ACC112 (cell line): ENCODE data around the gene MAP3K7.

ENCODE experiments used
- H2AFZ ChIP-seq: fragments of 200-600 bp; sonication (generic); one replicate; pipeline ENCODE4 v1.6.0; 2017; ENCODE audit warnings: antibody characterized with exemption, low read length; ENCODE audit not compliant: unreplicated experiment
- H3K27ac ChIP-seq: fragments of 200-600 bp; sonication (generic); 2 replicates; pipeline ENCODE4 v1.5.1; 2014; ENCODE audit warnings: low read depth, mild to moderate bottlenecking, antibody characterized with exemption, low read length, moderate library complexity
- H3K27me3 ChIP-seq: fragments of 200-600 bp; sonication (generic); 2 replicates; pipeline ENCODE4 v1.6.1; 2014; ENCODE audit warnings: mild to moderate bottlenecking, antibody characterized with exemption, low read length, moderate library complexity, mixed read lengths; ENCODE audit not compliant: insufficient read depth
- H3K36me3 ChIP-seq: fragments of 200-600 bp; sonication (generic); 2 replicates; pipeline ENCODE4 v1.6.1; 2016; ENCODE audit warnings: mild to moderate bottlenecking, antibody characterized with exemption, low read length, moderate library complexity, mixed read lengths; ENCODE audit not compliant: insufficient read depth
- H3K4me1 ChIP-seq: fragments of 200-600 bp; sonication (generic); one replicate; pipeline ENCODE4 v1.6.1; 2016; ENCODE audit warnings: low read length, mixed read lengths; ENCODE audit not compliant: insufficient read depth, unreplicated experiment, control insufficient read depth
- H3K4me3 ChIP-seq: fragments of 200-600 bp; sonication (generic); 2 replicates; pipeline ENCODE4 v1.5.1; 2014; ENCODE audit warnings: mild to moderate bottlenecking, low read depth, low read length
- H3K79me2 ChIP-seq: fragments of 200-600 bp; sonication (generic); one replicate; pipeline ENCODE4 v1.6.0; 2016; ENCODE audit warnings: low read length; ENCODE audit not compliant: control insufficient read depth, unreplicated experiment, insufficient read depth

MAP3K7 gene

DNA sequence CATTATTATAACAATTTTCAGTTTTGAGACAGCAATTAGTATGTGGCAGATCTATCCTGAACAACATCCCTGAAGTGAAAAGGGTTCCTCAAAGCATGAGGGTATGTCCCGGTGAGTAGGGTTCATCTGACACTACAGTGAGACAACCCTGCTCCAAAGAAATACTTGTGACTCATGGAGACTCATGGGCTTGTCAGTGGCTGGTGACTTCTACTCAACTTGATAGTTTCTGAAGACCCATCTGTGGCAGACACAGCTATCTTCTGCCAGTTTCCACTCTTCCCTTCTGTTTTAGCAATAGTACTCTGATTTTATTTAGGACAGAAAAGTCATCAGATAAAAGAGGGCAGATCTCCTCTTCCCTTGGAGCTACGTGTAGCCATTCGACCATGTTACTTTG, 41.4 kb downstream of the MAP3K7 start:
- H3K4me3 ChIP-seq = no peak overlapping the region
- H3K79me2 ChIP-seq = no peaks in the 10 kb centered on the region
- H3K27me3 ChIP-seq = no peaks in the 10 kb centered on the region
- no peak overlapping the region for H2AFZ ChIP-seq
- H3K27ac ChIP-seq = no peak overlapping the region
- H3K36me3 ChIP-seq = peaks cover 46% of the 10 kb centered on the region
- H3K4me1 ChIP-seq = peaks cover 3% of the 10 kb centered on the region

DNA sequence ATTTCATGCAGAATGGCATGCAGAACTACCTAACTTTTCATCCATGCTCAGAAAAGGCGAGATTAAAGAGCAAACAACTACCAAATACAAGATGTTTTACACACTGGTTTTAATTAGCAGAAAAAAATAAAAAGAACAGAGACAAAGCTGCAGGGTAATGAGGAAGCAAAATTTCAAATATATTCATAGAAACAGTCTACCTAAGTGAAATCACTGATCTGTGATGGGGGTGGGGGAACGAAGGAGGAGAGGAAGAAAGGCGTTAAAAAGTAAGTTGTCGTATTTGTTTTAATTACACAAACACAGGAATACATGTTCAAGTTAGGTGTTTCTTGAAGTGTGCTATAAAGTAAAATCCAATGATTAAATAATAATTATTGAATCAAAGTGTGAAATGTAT, 42.1 kb downstream of the MAP3K7 start:
- peaks cover 39% of the 10 kb centered on the region for H3K36me3 ChIP-seq
- peaks cover 3% of the 10 kb centered on the region for H3K4me1 ChIP-seq
- no peak overlapping the region for H3K4me3 ChIP-seq
- no peak overlapping the region for H3K27ac ChIP-seq
- no peaks in the 10 kb centered on the region for H3K27me3 ChIP-seq
- H2AFZ ChIP-seq = no peak overlapping the region
- H3K79me2 ChIP-seq = no peaks in the 10 kb centered on the region

DNA sequence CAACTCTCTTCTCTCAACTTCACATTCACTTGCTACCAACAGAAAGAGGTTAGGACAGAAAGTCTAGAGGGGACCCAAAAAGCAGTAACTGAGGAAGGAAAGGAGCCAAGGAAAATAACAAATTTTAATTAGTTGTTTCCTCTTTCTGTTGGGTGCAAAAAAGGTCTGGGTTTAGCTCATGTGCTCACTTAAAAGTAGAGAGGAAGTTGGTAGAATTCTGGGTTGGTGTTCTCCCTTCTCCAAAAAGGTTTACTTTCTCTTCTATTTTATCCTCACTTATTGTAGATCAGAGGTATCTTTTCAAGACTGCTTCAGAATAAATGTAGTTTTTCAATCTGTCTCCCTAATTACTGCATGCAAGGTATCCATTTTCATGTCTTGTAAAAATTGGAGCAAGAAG, 42.8 kb downstream of the MAP3K7 start:
- Histone ChIP-seq H3K4me1 (peaks cover 3% of the 10 kb centered on the region), H3K27ac (no peak overlapping the region), H3K36me3 (peaks cover 34% of the 10 kb centered on the region), H3K79me2 (no peaks in the 10 kb centered on the region), H3K27me3 (no peaks in the 10 kb centered on the region), H3K4me3 (no peak overlapping the region), H2AFZ (no peak overlapping the region)

DNA sequence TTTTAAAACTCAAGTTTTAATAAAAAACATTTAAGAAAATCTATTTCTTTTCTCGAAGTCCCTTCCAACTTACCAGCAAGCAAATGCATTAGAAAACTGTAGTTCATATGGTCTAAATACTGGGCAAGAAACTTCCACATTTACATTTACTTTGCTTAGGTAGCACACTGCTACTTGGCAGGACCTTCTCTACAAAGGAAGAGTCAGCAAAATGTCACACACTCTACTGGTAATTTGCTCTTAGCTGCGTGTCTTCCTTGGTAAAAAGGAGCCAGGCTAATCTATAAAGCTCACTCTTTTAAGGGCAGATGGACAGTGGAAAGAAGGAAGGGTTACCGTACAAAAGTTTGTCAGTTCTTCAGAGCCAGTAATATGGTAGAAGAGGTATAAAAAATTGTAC, 45.7 kb downstream of the MAP3K7 start:
- Histone ChIP-seq H3K4me1 (peaks cover 25% of the 10 kb centered on the region), H3K36me3 (peaks cover 21% of the 10 kb centered on the region), H3K4me3 (no peak overlapping the region), H3K79me2 (no peaks in the 10 kb centered on the region), H3K27ac (no peak overlapping the region), H2AFZ (no peak overlapping the region), H3K27me3 (no peaks in the 10 kb centered on the region)

DNA sequence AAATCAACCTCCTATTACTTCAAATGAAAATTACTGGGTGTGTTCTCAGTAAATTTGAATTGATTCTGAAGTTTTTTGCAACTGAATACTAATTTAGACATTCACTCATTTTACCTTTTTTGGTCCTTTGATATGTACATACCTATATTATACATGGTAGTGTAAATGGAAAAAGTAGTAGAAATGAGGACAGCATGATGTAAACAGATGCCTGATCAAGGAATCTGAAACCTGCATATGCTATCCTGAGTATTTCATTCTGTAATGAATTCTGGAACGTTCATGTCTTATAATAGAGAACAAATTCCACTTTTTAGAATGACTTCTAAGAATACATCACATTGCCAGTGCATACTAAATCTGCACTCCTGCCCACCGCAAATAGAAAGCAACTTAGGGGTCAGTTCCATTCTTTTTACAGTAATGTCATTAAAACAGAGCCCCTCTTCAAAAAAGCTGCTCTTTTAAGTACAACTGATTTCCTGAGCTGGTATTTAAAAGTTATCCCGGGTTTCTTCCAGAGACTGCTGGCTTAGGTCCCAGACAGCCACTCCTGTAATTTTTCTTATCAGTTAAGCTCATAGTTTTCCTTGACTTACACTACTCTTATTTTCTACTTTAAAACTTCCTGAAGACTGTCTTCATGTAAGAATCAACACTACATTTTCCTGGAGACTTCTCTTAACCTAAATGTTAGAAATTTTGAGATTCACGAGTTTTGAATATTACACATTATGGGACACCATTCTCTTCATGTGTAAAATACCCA, 48.4 kb downstream of the MAP3K7 start:
- no peak overlapping the region for H3K4me3 ChIP-seq
- H3K79me2 ChIP-seq = no peaks in the 10 kb centered on the region
- no peak overlapping the region for H3K27ac ChIP-seq
- H3K36me3 ChIP-seq = peaks cover 6% of the 10 kb centered on the region
- H3K4me1 ChIP-seq = peaks cover 22% of the 10 kb centered on the region
- no peaks in the 10 kb centered on the region for H3K27me3 ChIP-seq
- H2AFZ ChIP-seq = no peak overlapping the region

DNA sequence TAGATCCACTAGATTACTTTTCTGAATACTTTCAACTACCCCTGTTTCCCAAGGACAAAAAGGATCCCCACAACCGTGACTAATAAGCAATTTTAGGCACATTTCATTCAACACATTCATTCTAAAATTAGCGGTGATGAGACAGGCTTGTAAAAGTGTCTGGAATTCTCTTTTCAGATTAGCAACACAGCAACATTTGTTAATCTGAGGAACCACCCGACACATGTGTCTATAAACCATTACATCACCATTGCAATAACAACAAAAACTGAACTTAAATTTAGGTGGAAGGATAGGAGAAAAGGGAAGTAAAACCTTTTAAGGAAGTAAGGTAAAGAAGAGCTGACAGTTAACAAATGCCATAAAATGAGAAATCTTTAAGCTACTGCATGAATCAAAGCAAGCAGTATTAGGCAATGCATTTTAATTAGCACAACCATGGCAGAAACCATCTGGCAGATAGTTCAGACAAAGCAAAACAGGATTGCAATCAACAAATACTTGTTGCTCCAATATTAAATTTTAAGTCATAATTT, 49.1 kb downstream of the MAP3K7 start:
- Histone ChIP-seq H3K4me3 (no peak overlapping the region), H3K79me2 (no peaks in the 10 kb centered on the region), H3K27me3 (no peaks in the 10 kb centered on the region), H3K36me3 (peaks cover 6% of the 10 kb centered on the region), H3K4me1 (peaks cover 22% of the 10 kb centered on the region), H3K27ac (0 out of 2 replicates have a peak overlapping the region, but pooled peaks have one; percentile 3), H2AFZ (no peak overlapping the region)

DNA sequence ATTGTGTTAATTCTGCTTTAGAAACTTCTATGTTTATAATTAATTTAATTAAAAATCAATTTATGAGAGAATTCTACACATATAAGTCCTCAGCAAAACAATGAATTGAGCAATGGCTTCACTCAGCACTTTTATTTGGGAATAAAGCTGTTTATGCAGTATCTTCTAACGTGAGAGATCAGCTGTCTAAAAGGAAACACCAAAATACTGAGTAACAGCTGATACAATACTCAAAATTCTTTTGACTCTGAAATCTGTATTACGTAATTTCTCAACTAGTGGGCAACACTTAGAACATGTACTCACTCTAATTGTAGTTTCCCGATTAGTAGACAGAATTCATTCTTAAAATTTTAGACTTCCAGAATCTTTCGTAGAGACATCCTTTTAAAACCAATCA, 49.8 kb downstream of the MAP3K7 start:
- Histone ChIP-seq H3K4me3 (no peak overlapping the region), H3K4me1 (peaks cover 22% of the 10 kb centered on the region), H3K36me3 (peaks cover 6% of the 10 kb centered on the region), H3K27me3 (no peaks in the 10 kb centered on the region), H2AFZ (no peak overlapping the region), H3K79me2 (no peaks in the 10 kb centered on the region), H3K27ac (0 out of 2 replicates have a peak overlapping the region, but pooled peaks have one; percentile 3)

DNA sequence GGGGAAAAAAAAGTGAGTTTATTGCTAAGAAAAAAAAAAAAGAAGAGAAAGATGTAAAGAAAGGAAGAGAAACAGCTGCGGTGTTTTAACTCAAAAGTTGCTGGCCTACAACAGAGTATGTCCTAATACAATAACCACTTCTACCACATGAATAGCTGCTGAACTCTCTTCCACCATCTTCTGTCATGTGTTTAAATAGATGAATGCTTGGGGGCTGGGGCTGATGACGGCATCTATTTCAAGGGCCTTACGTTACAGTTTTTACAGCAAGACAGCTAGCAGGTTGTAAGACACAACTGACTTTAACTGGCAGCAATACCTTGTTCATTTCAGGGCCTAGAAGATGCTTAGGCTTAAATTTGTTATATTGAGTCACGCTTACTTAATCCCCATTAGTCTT, 50.4 kb downstream of the MAP3K7 start:
- H3K27ac ChIP-seq = no peak overlapping the region
- H3K4me3 ChIP-seq = no peak overlapping the region
- H3K36me3 ChIP-seq = peaks cover 6% of the 10 kb centered on the region
- peaks cover 22% of the 10 kb centered on the region for H3K4me1 ChIP-seq
- H2AFZ ChIP-seq = no peak overlapping the region
- no peaks in the 10 kb centered on the region for H3K27me3 ChIP-seq
- H3K79me2 ChIP-seq = no peaks in the 10 kb centered on the region

DNA sequence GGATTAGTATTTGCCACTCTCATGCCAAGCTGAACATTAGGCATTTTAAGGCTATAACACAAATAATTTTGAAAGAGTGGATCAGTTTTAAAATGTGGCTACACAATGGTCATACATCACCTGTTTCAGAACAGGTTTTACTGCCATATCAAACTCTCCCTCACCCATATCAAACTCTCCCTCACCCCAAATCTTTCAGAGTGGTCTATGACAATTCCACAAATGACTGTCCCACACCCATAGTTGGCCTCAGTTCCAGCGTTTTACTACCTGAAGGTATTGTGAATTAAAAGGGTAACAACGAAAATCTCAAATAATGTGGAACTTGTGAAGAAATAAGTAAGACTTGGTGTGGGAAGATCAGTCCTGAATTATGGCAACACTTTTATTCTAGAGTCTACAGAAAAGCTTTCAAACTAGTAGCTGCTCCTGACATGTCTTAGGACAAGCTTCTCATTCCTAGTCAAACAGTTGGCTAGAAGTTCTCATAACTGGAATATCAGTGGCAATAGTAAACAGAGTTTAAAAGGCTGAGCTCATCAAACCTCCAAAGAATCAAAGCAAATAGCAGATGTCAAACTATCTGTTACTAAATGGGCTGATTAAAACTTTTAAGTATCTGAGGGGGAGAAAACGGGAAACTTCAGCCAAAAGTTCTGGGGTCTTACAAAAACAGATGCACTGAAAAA, 52.4 kb downstream of the MAP3K7 start:
- Histone ChIP-seq H3K4me1 (peaks cover 22% of the 10 kb centered on the region), H3K4me3 (no peak overlapping the region), H3K79me2 (no peaks in the 10 kb centered on the region), H3K27me3 (no peaks in the 10 kb centered on the region), H3K36me3 (peaks cover 11% of the 10 kb centered on the region), H2AFZ (no peak overlapping the region), H3K27ac (no peak overlapping the region)

DNA sequence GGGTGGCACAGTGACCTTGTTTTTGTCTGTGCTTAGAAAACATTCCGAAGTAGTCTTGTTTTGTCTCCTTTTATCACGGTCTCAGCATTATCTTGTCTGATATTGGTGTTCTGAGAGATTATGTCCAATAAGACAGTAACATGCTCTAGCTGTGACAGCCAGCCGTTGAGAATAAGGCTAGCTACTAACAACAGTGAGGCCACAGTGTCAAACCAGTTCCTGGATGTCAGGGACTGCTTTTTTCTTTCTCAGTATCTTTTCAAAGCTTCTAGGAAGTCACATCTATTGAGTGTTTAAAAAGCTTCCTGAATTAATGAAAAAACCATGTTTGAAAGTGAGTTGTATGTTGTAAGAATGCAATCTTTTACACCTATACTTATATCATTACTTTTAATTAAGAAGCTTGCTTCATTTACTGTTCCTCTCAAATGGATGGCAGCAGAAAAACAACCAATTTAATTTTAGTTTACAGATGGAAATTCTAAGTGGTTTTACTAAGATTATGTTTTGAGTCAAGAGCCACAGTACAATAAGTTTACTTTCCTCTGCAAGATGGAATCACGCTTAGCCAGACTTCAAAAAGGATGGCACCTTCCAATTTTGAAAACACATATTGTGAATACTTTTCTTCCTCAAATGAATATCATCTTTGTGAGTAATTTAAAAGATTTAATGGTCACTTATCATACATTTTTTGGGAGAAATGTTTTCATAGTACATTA, 53.1 kb downstream of the MAP3K7 start:
- Histone ChIP-seq H3K79me2 (no peaks in the 10 kb centered on the region), H3K4me1 (peaks cover 20% of the 10 kb centered on the region), H2AFZ (no peak overlapping the region), H3K36me3 (peaks cover 11% of the 10 kb centered on the region), H3K27ac (no peak overlapping the region), H3K27me3 (no peaks in the 10 kb centered on the region), H3K4me3 (no peak overlapping the region)
